Measurements from ENCODE around the gene GGT7. TPM values are rescaled to one million over a fixed set of nuclear protein-coding genes. Genes with fewer than 3 reads are reported as not detected.

The GGT7 gene
- total RNA-seq, 2 experiments from 2014 or later: 1.8 to 2.7 TPM

DNA sequence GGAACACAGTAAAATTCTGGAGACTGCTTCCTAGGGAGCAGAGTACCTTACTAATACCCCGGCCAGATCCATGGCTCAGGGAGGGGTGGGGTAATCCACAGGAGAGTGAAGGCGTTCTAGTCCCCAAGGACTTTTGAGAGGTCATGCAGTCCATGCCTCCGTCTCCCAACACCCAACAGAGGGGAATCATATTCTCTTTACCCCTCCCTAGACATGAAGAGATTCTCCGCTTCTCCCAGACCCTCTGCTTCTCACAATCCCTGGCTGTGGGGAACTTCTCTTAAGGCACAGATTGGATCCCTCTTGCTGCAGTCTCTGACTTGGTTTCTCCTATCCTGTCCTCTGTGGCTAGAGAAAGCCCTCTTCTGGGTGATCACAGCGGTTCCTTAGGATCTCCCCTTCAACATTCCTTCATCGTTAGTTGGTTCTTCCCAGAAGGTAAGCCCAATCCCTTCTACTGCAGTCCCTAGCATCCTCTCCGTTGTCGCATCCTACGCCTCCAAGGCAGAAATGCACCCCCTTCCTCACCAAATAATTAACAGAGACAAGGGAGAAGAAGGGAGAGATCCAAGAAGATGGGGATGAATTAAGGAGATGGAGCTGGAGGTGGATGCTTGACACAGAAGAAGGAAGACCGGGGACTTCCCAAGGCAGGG is 562 bp downstream of the GGT7 start:
- CTCF ChIA-PET (ENCODE audit: unreplicated experiment): interaction anchor here (0.5 kb wide), 1 partner anchor 16 kb away, joined by 3 read pairs; no protein-coding TSS in a partner anchor
- no peaks in the 10 kb centered on the region for H4K20me1 ChIP-seq (ENCODE audit: insufficient read depth, low read length)
- H3K9me2 ChIP-seq (ENCODE audit: insufficient read depth, low read length): no peaks in the 10 kb centered on the region
- TF ChIP-seq, protein P1, sequence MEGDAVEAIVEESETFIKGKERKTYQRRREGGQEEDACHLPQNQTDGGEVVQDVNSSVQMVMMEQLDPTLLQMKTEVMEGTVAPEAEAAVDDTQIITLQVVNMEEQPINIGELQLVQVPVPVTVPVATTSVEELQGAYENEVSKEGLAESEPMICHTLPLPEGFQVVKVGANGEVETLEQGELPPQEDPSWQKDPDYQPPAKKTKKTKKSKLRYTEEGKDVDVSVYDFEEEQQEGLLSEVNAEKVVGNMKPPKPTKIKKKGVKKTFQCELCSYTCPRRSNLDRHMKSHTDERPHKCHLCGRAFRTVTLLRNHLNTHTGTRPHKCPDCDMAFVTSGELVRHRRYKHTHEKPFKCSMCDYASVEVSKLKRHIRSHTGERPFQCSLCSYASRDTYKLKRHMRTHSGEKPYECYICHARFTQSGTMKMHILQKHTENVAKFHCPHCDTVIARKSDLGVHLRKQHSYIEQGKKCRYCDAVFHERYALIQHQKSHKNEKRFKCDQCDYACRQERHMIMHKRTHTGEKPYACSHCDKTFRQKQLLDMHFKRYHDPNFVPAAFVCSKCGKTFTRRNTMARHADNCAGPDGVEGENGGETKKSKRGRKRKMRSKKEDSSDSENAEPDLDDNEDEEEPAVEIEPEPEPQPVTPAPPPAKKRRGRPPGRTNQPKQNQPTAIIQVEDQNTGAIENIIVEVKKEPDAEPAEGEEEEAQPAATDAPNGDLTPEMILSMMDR (conservative IDR thresholded peaks at IDR 0.05; ENCODE audit: low read length): no peak
- no peak for TF ChIP-seq EZH2phosphoT487 (IDR thresholded peaks at IDR 0.05; ENCODE audit: borderline replicate concordance, low read depth, low read length)
- peak overlapping the region; percentile 67 for H3K4me2 ChIP-seq (ENCODE audit: low read length)
- H3K79me2 ChIP-seq (ENCODE audit: insufficient read depth, low read depth, low read length): no peaks in the 10 kb centered on the region
- DNase-seq (ENCODE audit: low spot score): no peak
- H3K27ac ChIP-seq (ENCODE audit: low read depth, low read length, poor library complexity, severe bottlenecking): no peak overlapping the region
- peak overlapping the region; percentile 66; the same call in 1 of the 2 replicates for H2AFZ ChIP-seq (ENCODE audit: low read length)
- no peaks in the 10 kb centered on the region for H3K9me3 ChIP-seq (ENCODE audit: low read length)
- BruUV-seq (replicated peaks): no TSS peak
- H3K36me3 ChIP-seq (ENCODE audit: insufficient read depth, low read length): no peaks in the 10 kb centered on the region
- H3K4me3 ChIP-seq (ENCODE audit: low read depth, low read length, poor library complexity, severe bottlenecking): peak overlapping the region; percentile 54
- intact Hi-C loops (cut with micrococcal nuclease; ENCODE audit: unreplicated experiment): loop anchor here (10.0 kb wide), 1 partner anchor 403 kb away; the partner anchor contains the start of gene MMP24OS
- H3K4me1 ChIP-seq (ENCODE audit: insufficient read depth, low read length, poor library complexity, severe bottlenecking): peaks cover 41% of the 10 kb centered on the region
- POLR2A ChIA-PET: interaction anchor here (1.4 kb wide), 1 partner anchor 84 kb away, joined by 3 read pairs; the partner anchor contains the start of genes GSS and MYH7B

DNA sequence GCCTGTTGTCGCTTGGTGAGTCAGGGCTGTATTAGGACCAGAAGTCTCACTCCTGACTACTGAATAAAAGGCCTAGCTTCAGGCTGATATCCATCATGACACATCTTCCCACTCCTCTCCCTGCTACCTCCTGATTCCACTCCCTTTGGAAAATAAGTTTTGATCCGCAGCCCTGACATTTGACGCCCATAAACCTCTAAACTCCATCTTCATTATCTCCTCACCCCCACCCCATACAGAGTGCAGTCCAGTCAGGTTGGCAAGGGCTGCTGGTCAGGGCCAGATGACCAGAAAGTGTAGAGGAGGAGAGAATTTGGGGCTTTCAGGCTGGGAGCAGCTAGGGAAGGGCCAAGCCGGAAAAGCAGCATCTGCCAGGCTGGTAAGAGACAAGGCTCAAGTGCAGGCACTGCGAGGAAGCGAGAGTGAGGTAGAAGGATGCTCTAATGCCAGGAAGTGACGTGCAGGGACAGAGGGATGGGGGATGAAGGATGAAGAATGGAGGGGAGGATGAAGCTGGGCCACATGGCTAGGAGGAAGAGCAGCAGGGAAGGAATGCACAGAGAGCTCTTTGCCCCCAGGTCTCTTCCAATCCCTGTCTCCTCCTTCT is 1.2 kb downstream of the GGT7 start:
- no peak for DNase-seq (ENCODE audit: low spot score)
- Histone ChIP-seq H2AFZ (ENCODE audit: low read length) (no peak overlapping the region), H3K79me2 (ENCODE audit: insufficient read depth, low read depth, low read length) (no peaks in the 10 kb centered on the region), H3K27ac (ENCODE audit: low read depth, low read length, poor library complexity, severe bottlenecking) (no peak overlapping the region), H4K20me1 (ENCODE audit: insufficient read depth, low read length) (no peaks in the 10 kb centered on the region), H3K9me3 (ENCODE audit: low read length) (no peaks in the 10 kb centered on the region), H3K36me3 (ENCODE audit: insufficient read depth, low read length) (no peaks in the 10 kb centered on the region), H3K4me3 (ENCODE audit: low read depth, low read length, poor library complexity, severe bottlenecking) (no peak overlapping the region), H3K4me1 (ENCODE audit: insufficient read depth, low read length, poor library complexity, severe bottlenecking) (peaks cover 35% of the 10 kb centered on the region), H3K9me2 (ENCODE audit: insufficient read depth, low read length) (no peaks in the 10 kb centered on the region), H3K4me2 (ENCODE audit: low read length) (peak overlapping the region; percentile 67; the same call in 1 of the 2 replicates)
- POLR2A ChIA-PET: interaction anchor here (0.6 kb wide), 1 partner anchor 19 kb away, joined by 4 read pairs; no protein-coding TSS in a partner anchor
- CTCF ChIA-PET (ENCODE audit: unreplicated experiment): no interaction called here
- no TSS peak for BruUV-seq (replicated peaks)
- intact Hi-C loops (cut with micrococcal nuclease; ENCODE audit: unreplicated experiment): loop anchor here (10.0 kb wide), 1 partner anchor 403 kb away; the partner anchor contains the start of gene MMP24OS
- TF ChIP-seq, protein P1 (conservative IDR thresholded peaks at IDR 0.05; ENCODE audit: low read length): no peak
- no peak for TF ChIP-seq EZH2phosphoT487 (IDR thresholded peaks at IDR 0.05; ENCODE audit: borderline replicate concordance, low read depth, low read length)
